ENCODE data around the gene COL18A1.

Gene COL18A1

GRCh38 chr21:45494135-45494850 lies 89.3 kb downstream of the COL18A1 start:
- H3K4me3 ChIP-seq (ENCODE audit: low read length): no peak overlapping the region
- no peak overlapping the region for H3K4me2 ChIP-seq (ENCODE audit: low read length)
- H3K79me2 ChIP-seq (ENCODE audit: low read length): no peaks in the 10 kb centered on the region
- no peaks in the 10 kb centered on the region for H3K27me3 ChIP-seq (ENCODE audit: low read depth, low read length)
- no peak overlapping the region for H3K9ac ChIP-seq (ENCODE audit: low read length)
- no peak overlapping the region for H2AFZ ChIP-seq (ENCODE audit: low read depth, low read length)
- H3K9me3 ChIP-seq (ENCODE audit: insufficient read depth, low read length): no peaks in the 10 kb centered on the region
- H3K4me1 ChIP-seq (ENCODE audit: low read length): no peaks in the 10 kb centered on the region
- TF ChIP-seq EZH2phosphoT487 (IDR thresholded peaks at IDR 0.05; ENCODE audit: low read depth) (no peak), CTCF (IDR thresholded peaks at IDR 0.05; ENCODE audit: low read depth, low read length) (no peak)
- no peaks in the 10 kb centered on the region for H3K36me3 ChIP-seq (replicated peaks; ENCODE audit: low read depth, low read length)
- no peaks in the 10 kb centered on the region for H4K20me1 ChIP-seq (ENCODE audit: insufficient read depth, low read length)
- H3K27ac ChIP-seq (ENCODE audit: low read length): no peak overlapping the region

- H3K4me3 ChIP-seq (ENCODE audit: low read length): no peak overlapping the region
- no peaks in the 10 kb centered on the region for H4K20me1 ChIP-seq (ENCODE audit: insufficient read depth, low read length)
- H3K4me2 ChIP-seq (ENCODE audit: low read length): no peak overlapping the region
- H3K9me3 ChIP-seq (ENCODE audit: insufficient read depth, low read length): no peaks in the 10 kb centered on the region
- no peak overlapping the region for H3K9ac ChIP-seq (ENCODE audit: low read length)
- no peaks in the 10 kb centered on the region for H3K27me3 ChIP-seq (ENCODE audit: low read depth, low read length)
- no peak overlapping the region for H3K27ac ChIP-seq (ENCODE audit: low read length)
- H3K79me2 ChIP-seq (ENCODE audit: low read length): no peaks in the 10 kb centered on the region
- H3K4me1 ChIP-seq (ENCODE audit: low read length): no peaks in the 10 kb centered on the region
- no peaks in the 10 kb centered on the region for H3K36me3 ChIP-seq (replicated peaks; ENCODE audit: low read depth, low read length)
- TF ChIP-seq CTCF (IDR thresholded peaks at IDR 0.05; ENCODE audit: low read depth, low read length) (no peak), EZH2phosphoT487 (IDR thresholded peaks at IDR 0.05; ENCODE audit: low read depth) (no peak)
- H2AFZ ChIP-seq (ENCODE audit: low read depth, low read length): no peak overlapping the region
Observed at GRCh38 chr21:45494851-45495680, 90.1 kb downstream of the COL18A1 start.

- Histone ChIP-seq H3K9me3 (ENCODE audit: insufficient read depth, low read length) (no peaks in the 10 kb centered on the region), H3K9ac (ENCODE audit: low read length) (no peak overlapping the region), H3K4me3 (ENCODE audit: low read length) (no peak overlapping the region), H2AFZ (ENCODE audit: low read depth, low read length) (no peak overlapping the region), H3K4me1 (ENCODE audit: low read length) (no peaks in the 10 kb centered on the region), H3K27ac (ENCODE audit: low read length) (no peak overlapping the region), H3K27me3 (ENCODE audit: low read depth, low read length) (no peaks in the 10 kb centered on the region), H3K79me2 (ENCODE audit: low read length) (no peaks in the 10 kb centered on the region), H3K36me3 (replicated peaks; ENCODE audit: low read depth, low read length) (no peaks in the 10 kb centered on the region), H3K4me2 (ENCODE audit: low read length) (no peak overlapping the region), H4K20me1 (ENCODE audit: insufficient read depth, low read length) (no peaks in the 10 kb centered on the region)
- TF ChIP-seq EZH2phosphoT487 (IDR thresholded peaks at IDR 0.05; ENCODE audit: low read depth) (no peak), CTCF (IDR thresholded peaks at IDR 0.05; ENCODE audit: low read depth, low read length) (no peak)
Observed at GRCh38 chr21:45496151-45496967, 91.4 kb downstream of the COL18A1 start.

Measured in OCI-LY3 (cell line).